ENCODE results near the gene WFDC12.
A peak's percentile ranks its signal among the peaks of the same experiment; 100 is the strongest.
"Not testable (repeated sequence)": the region's sequence is repeated elsewhere in the genome, so short reads cannot be mapped to it uniquely, and the experiment has no call there.

Gene WFDC12

GRCh38 chr20:45153752-45154151, 29.5 kb upstream of the WFDC12 start:
- TF ChIP-seq ZFX (IDR thresholded peaks at IDR 0.05; ENCODE audit: borderline replicate concordance): no peak
- no peak for TF ChIP-seq CTCF (IDR thresholded peaks at IDR 0.05)
- no peak overlapping the region for H3K27ac ChIP-seq

- no peak overlapping the region for H3K27ac ChIP-seq
- no peak for TF ChIP-seq CTCF (IDR thresholded peaks at IDR 0.05)
- TF ChIP-seq ZFX (IDR thresholded peaks at IDR 0.05; ENCODE audit: borderline replicate concordance): no peak
Measured at GRCh38 chr20:45153147-45153546, 28.9 kb upstream of the WFDC12 start.

- H3K27ac ChIP-seq: no peak overlapping the region
Measured at GRCh38 chr20:45152405-45152804, 28.1 kb upstream of the WFDC12 start.

GRCh38 chr20:45149062-45149461, 24.8 kb upstream of the WFDC12 start:
- H3K27ac ChIP-seq: no peak overlapping the region
- no peak for TF ChIP-seq ZFX (IDR thresholded peaks at IDR 0.05; ENCODE audit: borderline replicate concordance)
- no peak for TF ChIP-seq CTCF (IDR thresholded peaks at IDR 0.05)

More at GRCh38 chr20:45152405-45152804, 28.1 kb upstream of the WFDC12 start:
- TF ChIP-seq ZFX (IDR thresholded peaks at IDR 0.05; ENCODE audit: borderline replicate concordance) (no peak), CTCF (IDR thresholded peaks at IDR 0.05) (no peak)

- no peak overlapping the region for H3K27ac ChIP-seq
- TF ChIP-seq ZFX (IDR thresholded peaks at IDR 0.05; ENCODE audit: borderline replicate concordance) (no peak), CTCF (IDR thresholded peaks at IDR 0.05) (no peak)
Measured at GRCh38 chr20:45140836-45141235, 16.6 kb upstream of the WFDC12 start.

- not testable (repeated sequence) for H3K27ac ChIP-seq
Measured at GRCh38 chr20:45139733-45140375, 15.6 kb upstream of the WFDC12 start.

- TF ChIP-seq ZFX (IDR thresholded peaks at IDR 0.05; ENCODE audit: borderline replicate concordance) (no peak), CTCF (IDR thresholded peaks at IDR 0.05) (peak; percentile 85)
- H3K27ac ChIP-seq: no peak overlapping the region
Measured at GRCh38 chr20:45138561-45139300, 14.5 kb upstream of the WFDC12 start.

Data from 22Rv1 (cell line).